ENCODE data around the gene PCID2.
A peak's percentile ranks its signal among the peaks of the same experiment; 100 is the strongest.

PCID2 gene

GRCh38 chr13:113179374-113180230 is 28.9 kb downstream of the PCID2 start:
- no peak for TF ChIP-seq Cebpa-rat (IDR thresholded peaks at IDR 0.05)
- Histone ChIP-seq H3K9ac (no peak overlapping the region), H3K27me3 (no peaks in the 10 kb centered on the region), H3K36me3 (peaks cover 97% of the 10 kb centered on the region), H3K4me1 (peaks cover 1% of the 10 kb centered on the region), H3K4me3 (no peak overlapping the region), H3K9me3 (no peaks in the 10 kb centered on the region), H4K20me1 (peaks cover 37% of the 10 kb centered on the region), H3K4me2 (no peak overlapping the region), H3K27ac (no peak overlapping the region)

DNA sequence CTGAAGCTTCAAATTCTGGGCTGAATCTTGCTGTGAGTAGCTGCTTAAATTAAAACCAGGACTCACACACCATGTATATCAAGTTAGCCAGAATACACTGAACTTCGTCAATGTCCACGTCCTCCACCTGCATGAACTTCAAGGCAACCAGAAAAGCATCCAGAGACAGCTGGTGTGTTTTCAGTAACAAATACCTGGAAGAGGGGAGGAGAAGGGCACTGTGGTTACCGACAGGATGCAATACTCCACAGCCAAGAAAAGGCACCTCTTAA is 29.6 kb downstream of the PCID2 start:
- H3K4me2 ChIP-seq, result no peak overlapping the region
- H3K27ac ChIP-seq, result no peak overlapping the region
- peaks cover 29% of the 10 kb centered on the region for H4K20me1 ChIP-seq
- no peak overlapping the region for H3K9ac ChIP-seq
- no peak overlapping the region for H3K4me3 ChIP-seq
- no peaks in the 10 kb centered on the region for H3K27me3 ChIP-seq
- no peaks in the 10 kb centered on the region for H3K4me1 ChIP-seq
- TF ChIP-seq Cebpa-rat (IDR thresholded peaks at IDR 0.05), result no peak
- peaks cover 96% of the 10 kb centered on the region for H3K36me3 ChIP-seq
- H3K9me3 ChIP-seq, result no peaks in the 10 kb centered on the region

DNA sequence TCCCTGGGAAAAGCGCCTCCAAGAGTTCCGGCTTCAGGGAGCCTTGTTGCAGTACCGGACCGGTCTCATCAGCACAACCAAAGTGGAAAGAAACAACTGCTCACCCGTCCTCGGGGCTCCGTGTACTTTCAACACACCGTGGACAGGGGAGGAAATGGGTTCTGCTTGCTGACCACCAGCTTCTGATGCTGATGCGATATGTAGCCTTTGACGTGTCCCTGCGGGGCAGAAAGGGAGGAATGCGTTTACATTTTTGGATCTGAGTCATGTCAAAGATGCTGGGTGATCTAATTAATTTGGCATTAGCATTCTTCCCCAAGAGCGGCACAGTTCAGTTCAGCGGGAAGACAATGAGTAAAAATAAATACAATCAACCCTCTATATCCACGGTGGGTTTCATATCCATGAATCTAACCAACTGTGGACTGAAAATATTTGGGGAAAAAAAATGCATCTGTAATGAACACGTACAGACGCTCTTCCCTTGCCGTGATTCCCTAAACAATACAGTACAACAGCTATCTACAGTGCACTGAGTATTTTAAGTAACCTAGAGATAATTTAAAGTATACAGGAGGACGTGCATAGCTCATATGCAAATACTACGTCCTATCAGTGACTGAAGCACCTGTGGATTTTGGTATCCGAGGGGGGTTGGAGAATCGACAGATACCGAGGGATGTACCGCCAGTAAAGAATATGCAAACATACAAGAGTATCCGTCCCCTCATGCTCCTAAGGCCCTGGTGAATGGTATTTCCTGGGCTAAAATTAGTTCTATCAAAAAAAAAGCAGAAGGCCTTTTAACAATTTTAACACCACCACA is 30.2 kb downstream of the PCID2 start:
- Histone ChIP-seq H3K27ac (no peak overlapping the region), H3K9me3 (no peaks in the 10 kb centered on the region), H3K36me3 (peaks cover 91% of the 10 kb centered on the region), H3K4me2 (no peak overlapping the region), H3K4me3 (no peak overlapping the region), H4K20me1 (peaks cover 28% of the 10 kb centered on the region), H3K27me3 (no peaks in the 10 kb centered on the region), H3K9ac (peak overlapping the region; percentile 1; the same call in 1 of the 2 replicates), H3K4me1 (no peaks in the 10 kb centered on the region)
- TF ChIP-seq Cebpa-rat (IDR thresholded peaks at IDR 0.05), result no peak

- Histone ChIP-seq H3K36me3 (peaks cover 91% of the 10 kb centered on the region), H3K4me2 (no peak overlapping the region)
Observed at GRCh38 chr13:113176822-113177221, 31.6 kb downstream of the PCID2 start.

DNA sequence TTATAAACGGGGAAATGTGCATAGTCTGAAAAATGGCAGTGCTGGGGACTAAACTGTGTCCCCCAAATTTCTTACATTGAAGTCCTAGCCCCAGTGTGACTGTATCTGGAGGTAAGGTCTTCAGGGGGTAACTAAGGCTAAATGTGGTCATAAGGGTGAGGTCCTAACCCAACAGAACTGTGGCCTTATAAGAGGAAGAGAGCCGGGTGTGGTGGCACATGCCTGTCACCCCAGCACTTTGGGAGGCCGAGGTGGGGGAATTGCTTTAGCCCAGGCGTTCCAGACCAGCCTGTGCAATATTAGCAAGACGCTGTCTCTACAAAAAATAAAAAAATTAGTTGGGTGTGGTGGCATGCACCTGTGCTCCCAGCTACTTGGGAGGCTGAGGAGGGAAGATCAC is 32.2 kb downstream of the PCID2 start:
- Histone ChIP-seq H3K9me3 (no peaks in the 10 kb centered on the region), H3K9ac (no peak overlapping the region), H3K36me3 (peaks cover 93% of the 10 kb centered on the region), H3K27me3 (no peaks in the 10 kb centered on the region), H4K20me1 (peaks cover 21% of the 10 kb centered on the region), H3K4me2 (no peak overlapping the region), H3K4me3 (no peak overlapping the region), H3K27ac (no peak overlapping the region), H3K4me1 (peaks cover 10% of the 10 kb centered on the region)
- TF ChIP-seq Cebpa-rat (IDR thresholded peaks at IDR 0.05), result no peak

More at GRCh38 chr13:113176822-113177221, 31.6 kb downstream of the PCID2 start:
- H3K9me3 ChIP-seq, result no peaks in the 10 kb centered on the region
- no peak overlapping the region for H3K27ac ChIP-seq
- no peak overlapping the region for H3K9ac ChIP-seq
- no peak for TF ChIP-seq Cebpa-rat (IDR thresholded peaks at IDR 0.05)
- H3K4me3 ChIP-seq, result no peak overlapping the region
- peaks cover 4% of the 10 kb centered on the region for H3K4me1 ChIP-seq
- no peaks in the 10 kb centered on the region for H3K27me3 ChIP-seq
- H4K20me1 ChIP-seq, result peaks cover 23% of the 10 kb centered on the region

DNA sequence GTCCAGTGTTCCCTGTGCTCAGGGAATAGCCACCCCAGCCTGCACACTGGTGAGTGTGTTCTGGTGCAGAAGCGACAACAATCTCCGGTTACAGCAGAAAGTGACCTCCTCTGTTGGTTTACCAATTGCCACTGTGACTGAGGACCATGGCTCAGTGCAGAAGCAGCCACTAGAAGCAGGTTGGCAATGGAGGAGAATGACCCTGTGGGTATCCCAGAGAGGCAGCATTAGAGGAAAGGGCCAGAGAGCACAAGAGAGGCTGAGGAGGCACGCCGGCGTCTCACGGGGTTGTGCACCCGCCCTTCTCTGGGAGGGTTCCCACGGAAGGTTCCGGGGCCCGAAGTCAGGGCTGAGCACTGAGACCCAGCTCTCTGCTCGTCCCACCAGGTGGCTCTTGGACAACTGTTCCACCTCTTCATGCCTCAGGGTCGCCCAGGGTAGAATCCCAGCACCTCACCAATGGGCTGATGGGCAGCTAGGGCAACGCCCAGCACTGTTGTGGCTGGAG is 36.0 kb downstream of the PCID2 start:
- peaks cover 75% of the 10 kb centered on the region for H3K36me3 ChIP-seq
- H3K9ac ChIP-seq, result 0 out of 2 replicates have a peak overlapping the region, but pooled peaks have one; percentile 16
- no peaks in the 10 kb centered on the region for H3K27me3 ChIP-seq
- no peak overlapping the region for H3K4me3 ChIP-seq
- H3K4me1 ChIP-seq, result peaks cover 18% of the 10 kb centered on the region
- H3K4me2 ChIP-seq, result no peak overlapping the region
- H3K27ac ChIP-seq, result no peak overlapping the region
- H3K9me3 ChIP-seq, result no peaks in the 10 kb centered on the region
- H4K20me1 ChIP-seq, result peaks cover 8% of the 10 kb centered on the region; the same call in 1 of the 2 replicates
- no peak for TF ChIP-seq Cebpa-rat (IDR thresholded peaks at IDR 0.05)

- H3K9ac ChIP-seq, result peak overlapping the region; percentile 16; the same call in 1 of the 2 replicates
- H4K20me1 ChIP-seq, result peaks cover 8% of the 10 kb centered on the region; the same call in 1 of the 2 replicates
- H3K9me3 ChIP-seq, result no peaks in the 10 kb centered on the region
- TF ChIP-seq Cebpa-rat (IDR thresholded peaks at IDR 0.05), result no peak
- no peak overlapping the region for H3K27ac ChIP-seq
- H3K27me3 ChIP-seq, result no peaks in the 10 kb centered on the region
- H3K4me2 ChIP-seq, result peak overlapping the region; percentile 52
- H3K36me3 ChIP-seq, result peaks cover 65% of the 10 kb centered on the region
- H3K4me1 ChIP-seq, result peaks cover 18% of the 10 kb centered on the region
- H3K4me3 ChIP-seq, result no peak overlapping the region
Observed at GRCh38 chr13:113171250-113172125, 37.0 kb downstream of the PCID2 start.

DNA sequence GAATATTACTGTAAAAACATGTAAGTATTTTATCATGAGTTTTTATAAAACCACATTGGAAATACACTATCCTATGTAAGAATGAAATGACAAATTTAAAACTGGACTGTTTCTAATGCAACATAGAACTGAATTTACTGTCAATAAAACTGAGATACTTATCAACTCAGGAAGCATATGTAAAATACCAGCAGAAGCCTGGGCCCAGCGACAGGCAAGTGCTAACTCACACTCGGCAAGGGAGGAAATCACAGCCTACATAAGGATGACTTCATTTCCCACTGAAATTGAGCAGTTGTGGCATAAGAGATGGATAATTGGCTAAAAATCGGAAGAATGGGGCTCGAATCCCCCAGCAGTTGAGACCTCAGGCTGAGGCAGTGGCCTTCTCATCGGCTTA is 38.0 kb downstream of the PCID2 start:
- Histone ChIP-seq H3K4me2 (peak overlapping the region; percentile 52; the same call in 1 of the 2 replicates), H3K4me1 (peaks cover 18% of the 10 kb centered on the region), H3K27ac (no peak overlapping the region), H4K20me1 (peaks cover under 1% of the 10 kb centered on the region; the same call in 1 of the 2 replicates), H3K9ac (no peak overlapping the region), H3K27me3 (peaks cover 2% of the 10 kb centered on the region; the same call in 1 of the 2 replicates), H3K4me3 (no peak overlapping the region), H3K36me3 (peaks cover 55% of the 10 kb centered on the region), H3K9me3 (no peaks in the 10 kb centered on the region)
- no peak for TF ChIP-seq Cebpa-rat (IDR thresholded peaks at IDR 0.05)
